GM18858 (cell line): Measurements from ENCODE around the gene FGD4.

Source experiments
- ATAC-seq: cut with Tn5 transposase; IDR thresholded peaks from one replicate; pipeline ENCODE4 v1.9.1; 2021; ENCODE audit not compliant: unreplicated experiment

Gene FGD4

DNA sequence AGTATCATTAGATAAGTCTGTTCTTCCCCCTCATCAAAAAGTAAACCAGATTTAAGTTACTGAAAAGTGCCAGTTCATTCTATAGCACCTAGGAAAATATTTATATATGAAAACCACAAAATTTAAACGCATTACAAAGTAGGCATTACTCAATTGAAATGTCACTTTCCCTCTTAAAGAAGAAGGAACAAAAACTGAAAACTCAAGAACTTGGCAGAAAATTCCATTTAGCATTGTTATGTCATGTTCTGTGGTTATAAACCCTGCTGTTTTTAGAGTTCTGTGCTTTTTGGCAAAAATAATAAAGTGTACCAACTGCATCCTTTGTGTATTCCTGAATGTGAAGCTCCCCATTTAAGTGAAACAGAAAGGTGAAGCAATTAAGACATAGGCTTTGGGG lies 3.6 kb downstream of the FGD4 start:
- ATAC-seq = no peak

DNA sequence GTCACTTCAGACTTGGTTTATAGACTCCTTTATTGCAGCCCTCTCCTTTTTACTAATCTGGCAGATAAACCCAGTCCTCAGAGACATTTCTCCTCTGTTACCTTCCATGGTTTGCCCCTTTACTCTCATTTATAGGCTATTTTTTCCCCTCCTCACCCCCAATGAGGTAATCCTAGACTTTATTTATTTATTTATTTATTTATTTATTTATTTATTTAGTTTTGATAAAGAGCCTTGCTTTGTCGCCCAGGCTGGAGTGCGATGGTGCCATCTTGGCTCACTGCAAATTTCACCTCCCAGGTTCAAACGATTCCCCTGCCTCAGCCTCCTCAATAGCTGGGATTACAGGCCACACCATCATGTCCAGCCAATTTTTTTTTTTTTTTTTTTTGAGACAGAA lies 8.4 kb downstream of the FGD4 start:
- ATAC-seq = no peak

DNA sequence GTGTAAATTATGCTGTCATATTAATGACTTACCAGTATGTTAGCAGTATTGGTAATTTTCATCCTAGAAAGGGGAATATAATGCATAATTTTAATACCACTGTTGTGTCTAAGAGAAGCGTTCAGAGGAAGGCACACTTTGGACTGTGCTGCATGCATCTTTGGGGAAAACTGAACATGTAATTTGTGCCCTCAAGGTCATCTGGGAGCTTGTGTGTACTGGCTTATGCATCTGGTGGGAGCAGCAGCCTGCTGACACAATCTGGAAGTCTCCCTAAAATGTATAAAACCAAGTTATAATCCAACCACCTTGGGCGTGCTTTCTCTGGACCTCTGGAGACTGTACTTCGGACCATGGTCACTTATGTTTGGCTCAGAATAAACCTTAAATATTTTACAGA lies 14.1 kb downstream of the FGD4 start:
- no peak for ATAC-seq

DNA sequence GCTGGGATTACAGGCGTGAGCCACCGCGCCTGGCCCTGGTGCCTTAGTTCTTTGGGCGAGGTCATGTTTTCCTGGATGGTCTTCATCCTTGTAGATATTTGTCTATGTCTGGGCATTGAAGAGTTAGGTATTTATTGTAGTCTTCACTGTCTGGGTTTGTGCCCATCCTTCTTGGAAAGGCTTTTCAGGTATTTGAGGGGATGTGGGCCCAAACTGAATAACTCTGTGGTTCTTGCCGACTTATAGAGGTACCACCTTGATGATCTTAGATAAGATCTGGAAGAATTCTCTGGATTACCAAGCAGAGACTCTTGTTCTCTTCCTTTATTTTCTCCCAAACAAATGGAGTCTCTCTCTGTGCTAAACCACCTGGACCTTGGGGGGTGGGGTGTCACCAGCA lies 18.9 kb downstream of the FGD4 start:
- no peak for ATAC-seq

DNA sequence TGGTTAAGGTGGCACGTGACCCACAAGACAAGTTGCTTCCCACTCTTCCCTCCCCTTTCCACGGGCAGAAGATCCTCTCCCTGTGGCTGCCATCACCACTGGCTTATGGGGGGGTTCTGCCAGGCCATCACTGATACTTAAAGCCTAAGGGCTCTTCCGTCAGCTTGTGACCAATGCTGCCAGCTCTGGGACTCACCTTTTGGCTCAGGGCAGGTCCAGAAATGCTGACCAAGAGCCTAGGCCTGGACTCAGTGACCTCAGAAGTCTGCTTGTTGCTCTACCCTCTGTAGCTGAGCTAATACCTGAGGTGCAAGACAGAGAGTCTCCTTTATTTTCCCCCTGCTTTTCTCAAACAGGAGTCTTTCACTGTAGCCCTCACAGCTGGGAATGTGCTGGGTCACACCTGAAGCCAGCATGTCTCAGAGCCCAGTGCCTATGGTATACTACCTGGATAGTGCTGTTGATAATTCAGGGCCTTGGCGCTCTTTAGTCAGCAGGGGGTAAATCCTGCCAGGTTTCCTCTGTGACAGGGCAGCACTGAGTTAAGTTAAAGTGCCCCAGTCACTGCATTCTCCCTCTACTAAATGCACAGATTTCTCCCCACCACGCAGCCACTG lies 19.7 kb downstream of the FGD4 start:
- no peak for ATAC-seq

DNA sequence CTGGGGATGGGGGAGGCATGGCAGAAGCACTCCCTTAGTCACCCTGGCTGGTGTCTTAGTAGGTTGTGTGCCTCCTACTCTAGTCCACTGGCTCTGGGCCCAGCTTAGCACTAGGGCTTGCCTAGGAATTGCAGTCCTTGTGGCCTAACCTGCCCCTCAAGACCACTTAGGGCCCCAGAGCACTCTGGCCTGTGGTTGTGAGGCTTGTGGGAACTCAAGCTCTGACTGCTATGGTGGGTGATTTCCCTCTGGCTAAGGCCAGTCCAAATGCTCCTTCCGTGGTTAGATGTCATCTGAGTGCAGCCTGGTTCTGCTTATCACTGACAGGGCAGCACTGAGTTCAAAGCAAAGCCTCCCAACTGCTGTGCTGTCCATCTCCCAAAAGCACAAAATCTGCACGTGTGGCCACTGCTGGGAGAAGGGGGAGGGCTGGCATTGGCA lies 20.2 kb downstream of the FGD4 start:
- no peak for ATAC-seq

DNA sequence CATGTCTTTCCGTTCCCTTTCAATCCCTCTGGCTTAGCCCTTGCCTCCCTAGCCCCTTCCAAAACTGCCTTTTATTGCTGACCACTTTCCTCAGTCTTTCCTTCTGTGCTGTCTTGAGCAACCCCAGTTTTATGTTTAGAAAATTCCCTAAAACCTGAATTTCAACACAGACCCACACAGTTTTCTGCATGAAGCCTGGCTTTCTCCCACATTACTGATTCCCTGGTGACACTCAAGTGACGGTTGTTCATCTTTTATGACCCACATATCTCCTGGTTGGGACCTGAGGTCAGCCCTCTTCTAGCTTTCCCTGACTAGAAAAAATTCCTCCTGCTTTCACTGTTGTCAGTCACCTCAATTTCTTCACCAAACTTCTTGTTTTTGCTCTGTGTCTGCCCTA lies 21.0 kb downstream of the FGD4 start:
- no peak for ATAC-seq

DNA sequence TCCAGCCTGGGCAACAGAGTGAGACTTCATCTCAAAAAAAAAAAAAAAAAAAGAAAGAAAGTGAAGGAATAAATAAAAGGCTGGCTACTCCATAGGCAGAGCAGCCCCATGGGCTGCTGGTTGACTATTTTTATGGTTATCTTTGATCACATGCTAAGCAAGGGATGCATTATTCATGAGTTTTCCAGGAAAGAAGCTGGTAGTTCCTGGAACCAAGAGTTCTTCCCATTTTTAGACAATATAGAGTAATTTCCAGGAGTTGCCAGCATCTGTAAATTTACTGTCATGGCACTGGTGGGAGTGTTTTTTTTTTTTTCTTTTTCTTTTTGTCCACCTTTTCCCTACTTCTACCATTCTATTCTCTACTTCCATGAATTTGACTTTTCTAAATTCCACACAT lies 24.2 kb downstream of the FGD4 start:
- ATAC-seq = no peak

DNA sequence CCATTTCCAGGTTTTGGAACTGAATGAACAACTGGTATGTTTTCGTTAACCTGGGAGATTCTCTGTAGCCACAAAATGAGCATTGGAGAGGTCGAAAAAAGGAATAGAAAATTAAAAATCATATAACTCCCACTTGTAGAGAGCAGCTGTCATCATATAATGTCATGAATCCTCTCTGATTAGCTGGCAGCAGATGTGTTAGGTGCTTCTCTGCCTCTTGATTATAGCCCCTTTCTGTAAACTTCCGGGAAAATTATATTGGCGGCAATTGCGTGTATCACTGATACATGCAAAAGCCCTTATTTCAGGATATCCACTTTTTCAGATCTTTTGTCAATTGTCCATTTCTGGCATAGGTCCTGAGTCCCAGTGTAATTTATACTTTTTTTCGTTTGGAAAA lies 31.7 kb downstream of the FGD4 start:
- ATAC-seq = no peak

DNA sequence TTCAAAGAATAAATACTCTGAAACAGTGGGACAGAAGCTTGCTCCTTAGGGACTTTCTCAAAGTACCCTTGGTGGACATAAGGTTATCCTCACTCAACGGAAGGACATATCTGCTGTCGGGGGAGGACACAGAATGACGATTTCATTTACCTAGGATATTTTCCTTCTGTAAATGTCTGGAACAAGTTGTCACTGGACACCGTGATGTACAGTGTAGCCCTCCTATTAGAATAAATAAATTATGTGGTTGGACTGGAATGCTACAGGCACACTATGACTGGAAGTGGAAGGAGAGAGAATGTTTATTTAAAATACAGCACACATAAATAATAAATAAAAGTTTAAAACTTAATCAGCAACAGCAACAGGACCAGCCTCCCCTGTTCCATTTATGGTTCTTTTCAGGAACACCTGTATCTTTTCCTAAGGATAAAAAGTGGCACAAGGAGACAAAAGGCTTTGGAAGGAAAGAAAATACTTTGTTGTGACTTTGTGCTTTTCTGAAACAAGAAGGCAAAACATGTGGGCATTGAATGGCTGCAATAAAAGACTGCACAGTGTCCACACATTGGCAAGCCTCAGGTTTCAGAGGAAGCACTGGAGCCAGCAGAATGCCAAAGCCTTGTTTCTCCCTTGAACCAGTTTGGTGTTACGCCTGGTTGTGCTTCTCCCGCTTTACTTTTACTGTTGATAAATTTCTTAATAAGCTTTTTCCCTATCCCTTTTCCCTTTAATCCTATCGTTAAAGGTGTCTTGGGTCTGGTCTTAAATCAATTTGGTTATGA lies 36.8 kb downstream of the FGD4 start:
- no peak for ATAC-seq

DNA sequence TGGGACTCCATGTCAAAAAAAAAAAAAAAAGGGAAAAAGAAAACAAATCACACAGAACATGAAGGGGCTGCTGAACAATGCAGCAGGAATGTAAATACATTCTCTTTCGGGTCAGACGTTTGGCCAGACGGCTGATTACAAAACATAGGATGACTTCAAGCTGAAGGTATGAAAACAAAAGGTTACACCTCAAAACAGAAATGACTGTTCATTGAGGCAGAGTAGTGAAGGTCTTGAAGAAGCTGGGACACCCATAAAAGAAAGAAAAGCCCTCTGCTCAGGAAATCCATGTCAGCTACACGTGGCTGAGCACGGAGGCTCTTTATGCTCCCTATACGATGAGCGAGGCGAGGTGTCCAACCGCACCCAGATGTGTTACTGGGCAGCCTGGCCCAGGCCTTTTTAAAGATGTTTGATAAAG lies 37.7 kb downstream of the FGD4 start:
- no peak for ATAC-seq

DNA sequence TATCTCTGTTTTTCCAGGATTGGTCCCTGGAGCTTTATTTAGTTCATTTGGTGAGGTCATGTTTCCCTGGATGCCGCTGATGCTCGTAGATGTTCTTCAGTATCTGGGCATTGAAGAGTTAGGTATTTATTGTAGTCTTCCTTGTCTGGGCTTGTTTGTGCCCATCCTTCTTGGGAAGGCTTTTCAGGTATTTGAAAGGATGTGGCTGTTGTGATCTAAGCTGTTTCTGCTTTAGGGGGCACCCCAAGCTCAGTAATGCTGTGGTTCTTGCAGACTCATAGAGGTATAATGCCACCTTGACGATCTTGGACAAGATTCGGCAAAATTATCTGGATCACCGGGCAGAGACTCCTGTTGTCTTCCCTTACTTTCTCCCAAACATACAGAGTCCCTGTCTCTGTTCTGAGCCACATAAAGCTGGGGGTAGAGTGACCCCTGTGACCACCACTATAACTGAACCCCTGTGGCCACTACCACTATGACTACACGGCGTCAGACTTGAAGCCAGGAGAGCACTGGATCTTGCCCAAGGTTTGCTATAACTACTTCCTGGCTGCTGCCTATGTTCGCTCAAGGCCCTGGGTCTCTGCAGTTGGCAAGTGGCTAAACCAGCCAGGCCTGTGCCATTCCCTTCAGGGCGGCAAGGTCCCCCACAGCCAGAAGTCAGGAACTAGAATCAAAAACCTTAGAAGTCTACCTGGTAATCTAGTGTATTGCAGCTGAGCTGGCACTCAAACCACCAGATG lies 40.9 kb downstream of the FGD4 start:
- ATAC-seq = no peak

DNA sequence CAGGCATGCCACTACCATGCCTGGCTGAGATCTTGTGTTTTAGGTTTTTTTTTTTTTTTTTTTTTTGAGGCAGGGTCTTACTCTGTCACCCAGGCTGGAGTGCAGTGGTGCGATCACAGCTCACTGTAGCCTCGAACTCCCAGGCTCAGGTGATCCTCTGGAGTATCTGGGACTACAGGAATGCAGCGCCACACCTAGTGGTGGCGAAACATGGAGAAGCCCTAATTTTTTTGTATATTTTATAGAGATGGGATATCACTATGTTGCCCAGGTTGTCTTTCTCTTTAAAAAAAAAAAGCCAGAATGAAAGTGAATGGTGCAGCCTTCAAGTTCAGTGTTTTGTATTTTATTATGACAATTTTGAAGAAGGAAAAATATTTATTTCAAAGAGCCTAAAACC lies 44.1 kb downstream of the FGD4 start:
- no peak for ATAC-seq

DNA sequence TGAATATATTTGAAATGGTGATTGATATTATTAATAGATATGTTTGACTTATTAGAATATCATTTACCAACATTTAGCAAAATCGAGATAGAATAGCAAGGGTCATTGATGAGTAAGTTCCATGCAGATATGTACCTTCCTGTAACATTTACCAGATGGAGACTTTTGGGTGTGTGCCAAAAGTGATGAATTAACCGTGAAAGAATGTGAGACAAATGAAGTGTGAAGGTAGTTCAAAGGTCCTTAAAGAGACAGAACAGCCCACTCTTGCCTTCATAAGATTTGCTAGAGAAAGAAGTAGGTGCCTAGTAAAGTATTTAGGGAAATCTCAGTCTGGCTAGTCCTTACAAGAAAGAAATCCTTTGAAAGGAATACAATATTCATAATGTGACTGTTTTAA lies 45.5 kb downstream of the FGD4 start:
- ATAC-seq = no peak

DNA sequence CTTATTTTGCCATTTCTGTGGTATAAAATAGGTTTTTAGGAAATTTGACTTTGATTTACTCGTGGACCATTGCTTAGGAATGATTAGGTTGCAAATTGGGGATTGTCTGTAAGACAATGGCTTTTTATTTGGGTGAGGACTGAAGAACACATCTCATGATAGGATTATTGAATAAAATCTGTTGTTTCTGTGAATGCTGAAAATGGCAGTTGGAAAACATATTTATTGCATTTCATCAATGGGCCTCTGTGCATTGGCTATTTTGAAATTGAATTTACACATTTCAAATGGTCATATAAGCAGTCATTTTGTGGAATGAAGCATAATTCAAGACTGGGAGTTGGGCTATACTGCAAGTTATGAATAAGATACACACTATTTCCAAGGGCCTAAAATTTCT lies 46.0 kb downstream of the FGD4 start:
- ATAC-seq = no peak

DNA sequence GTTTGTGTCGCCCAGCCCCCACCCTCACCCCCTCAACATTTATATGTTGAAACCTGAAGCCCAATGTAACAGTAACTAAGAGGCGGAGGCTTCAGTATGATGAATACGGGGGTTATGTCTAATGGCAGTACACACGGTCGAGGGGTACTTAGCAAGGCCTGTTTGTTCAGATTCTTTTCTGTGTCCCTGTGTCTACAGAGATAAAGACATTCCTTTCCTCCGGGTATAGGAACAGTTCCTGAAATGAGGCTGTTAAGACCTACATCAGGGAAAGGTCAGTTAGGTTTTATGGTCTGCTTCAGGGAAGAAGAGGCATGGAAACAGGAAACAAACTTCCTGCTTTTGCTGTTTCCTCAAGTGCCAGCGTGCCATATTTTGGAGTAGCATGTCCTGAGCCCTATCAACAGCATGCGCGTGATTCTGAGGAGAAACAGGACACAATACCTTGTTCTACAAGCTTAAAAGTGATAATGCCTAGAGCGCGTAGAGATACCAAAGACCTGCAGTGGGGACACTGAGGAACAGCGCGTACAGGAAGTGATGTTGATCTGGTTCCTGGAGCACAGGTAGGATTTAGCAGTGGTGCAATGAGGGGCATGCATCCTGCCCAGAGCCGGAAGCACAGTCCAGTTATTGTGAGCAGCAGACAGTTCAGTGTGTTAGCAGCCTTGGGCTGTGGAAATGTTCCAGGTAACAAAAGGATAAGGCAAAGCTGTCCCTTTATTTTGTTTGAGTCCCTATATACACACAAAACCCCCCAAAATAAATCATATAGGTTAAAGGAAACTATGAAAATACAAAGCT lies 47.2 kb downstream of the FGD4 start:
- no peak for ATAC-seq

DNA sequence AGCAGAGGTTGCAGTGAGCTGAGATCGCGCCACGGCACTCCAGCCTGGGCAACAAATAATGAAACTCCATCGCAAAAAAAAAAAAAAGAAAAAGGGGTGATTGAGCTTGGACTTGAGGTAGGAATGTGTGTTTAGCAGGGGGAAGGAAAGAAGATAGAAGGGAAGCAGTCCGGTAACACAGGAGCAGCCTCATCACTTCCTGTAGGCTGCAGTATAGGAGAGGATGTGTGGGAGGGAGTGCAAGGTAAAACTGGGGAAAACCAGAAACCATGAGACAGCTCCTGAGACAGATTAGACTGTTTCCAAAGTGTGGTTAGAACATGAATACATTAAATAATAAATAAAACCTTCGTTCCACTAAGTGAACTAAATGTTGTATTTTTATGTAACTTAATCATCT lies 49.2 kb downstream of the FGD4 start:
- ATAC-seq = no peak

DNA sequence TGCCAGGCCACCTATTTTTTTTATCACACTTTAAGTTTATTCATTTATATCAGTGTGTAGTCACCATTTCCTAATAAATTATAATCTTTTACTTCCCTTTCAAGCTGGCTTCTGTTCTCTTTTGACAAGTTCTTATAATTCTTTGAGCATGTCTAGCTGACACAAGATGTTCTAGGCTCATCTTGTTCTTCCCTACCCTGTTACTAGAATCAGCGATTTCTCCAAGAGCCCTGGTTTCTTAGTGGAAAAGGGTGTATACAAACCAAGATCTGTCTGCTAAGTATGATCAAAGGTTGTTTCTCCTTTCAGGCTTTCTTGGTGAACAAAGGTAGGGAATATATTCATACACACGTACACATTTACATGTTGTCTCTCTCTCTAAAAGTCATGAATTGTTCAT lies 51.0 kb downstream of the FGD4 start:
- no peak for ATAC-seq

DNA sequence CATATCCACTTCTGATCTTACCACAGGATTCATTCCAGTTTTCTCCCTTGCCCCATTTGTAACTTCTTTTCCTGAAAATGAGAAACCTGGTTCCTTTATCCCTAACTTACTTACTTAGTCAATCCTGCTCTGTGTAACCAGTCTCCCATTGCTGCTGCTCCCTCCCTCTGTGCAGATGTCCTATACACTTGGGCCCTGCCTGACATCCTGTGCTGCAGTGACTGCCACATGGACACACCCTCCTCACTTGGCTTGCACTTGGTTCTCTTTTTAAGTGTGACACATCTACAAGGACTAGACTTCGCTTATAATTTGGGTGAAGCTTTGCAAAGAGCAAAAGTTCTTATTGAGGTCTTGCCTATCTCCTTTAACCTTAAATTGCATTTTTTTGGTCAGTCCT lies 51.4 kb downstream of the FGD4 start:
- no peak for ATAC-seq

DNA sequence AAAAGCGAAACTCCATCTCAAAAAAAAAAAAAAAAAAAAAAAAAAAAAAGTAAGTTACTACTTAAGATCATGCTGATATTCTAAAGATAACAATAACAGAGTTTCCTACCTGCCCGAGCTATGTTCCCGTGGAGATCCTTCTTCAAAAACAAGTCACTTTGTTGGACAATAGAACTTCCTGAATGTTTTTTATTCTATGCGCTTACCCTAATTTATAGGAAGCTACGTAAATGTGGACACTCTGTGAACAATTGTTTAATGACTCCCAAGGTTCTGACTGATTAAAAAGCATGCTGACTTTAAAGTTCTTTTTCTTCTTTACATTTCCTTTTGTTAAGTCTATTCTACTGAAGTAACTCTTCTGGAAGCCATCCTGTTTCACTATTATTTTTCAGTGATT lies 52.5 kb downstream of the FGD4 start:
- ATAC-seq = no peak

DNA sequence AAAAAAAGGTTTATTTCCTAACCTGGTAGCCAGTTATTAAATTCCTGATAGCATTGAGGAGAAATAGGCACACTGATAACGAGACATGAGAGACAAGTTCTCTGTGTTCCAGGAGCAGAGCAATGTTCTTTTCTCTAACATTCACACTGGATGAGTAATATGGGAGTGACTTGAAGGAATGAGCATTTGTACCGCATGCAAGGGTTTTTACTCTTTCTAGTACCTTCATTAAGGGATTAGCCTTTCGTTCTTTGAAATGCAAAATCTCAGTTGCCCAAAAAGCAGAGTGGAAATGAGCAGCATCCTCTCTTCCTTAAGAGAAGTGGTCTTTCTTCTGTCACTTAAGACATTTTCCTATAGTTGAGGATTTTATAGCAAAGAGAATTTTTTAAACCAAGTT lies 54.7 kb downstream of the FGD4 start:
- no peak for ATAC-seq
